CD4-positive, alpha-beta memory T cell (primary cell): Measurements from ENCODE around the gene NUB1. TPM values are rescaled to one million over a fixed set of nuclear protein-coding genes. Genes with fewer than 3 reads are reported as not detected.

Experiments used
- CTCF ChIA-PET: fragments of 350-600 bp; sonication (Branson Sonifier 250); formaldehyde crosslinking; loops from one replicate; lab custom pipeline; 2021; ENCODE audit warnings: inconsistent platforms; ENCODE audit not compliant: partially characterized antibody; lab: Charles Lee
- POLR2A ChIA-PET: fragments of 350-600 bp; sonication (Branson Sonifier 250); formaldehyde crosslinking; loops from one replicate; lab custom pipeline; 2021; ENCODE audit not compliant: partially characterized antibody; lab: Charles Lee
- DNase-seq, 5 donors: peaks; one replicate each; pipeline versions ENCODE4 v3.0.0 to v3.0.0-alpha.2; 2020 to 2022; ENCODE audit warnings: mixed read lengths in 1 of 5
- H3K27ac ChIP-seq: one replicate; pipeline ENCODE4 v1.7.0; 2013; ENCODE audit warnings: low read depth, low read length
- H3K27me3 ChIP-seq: 2 replicates; pipeline ENCODE4 v1.7.0; 2013; ENCODE audit warnings: mild to moderate bottlenecking, low read length, moderate library complexity; ENCODE audit not compliant: insufficient read depth
- H3K36me3 ChIP-seq: 2 replicates; pipeline ENCODE4 v1.7.0; 2013; ENCODE audit warnings: mild to moderate bottlenecking, low read length, moderate library complexity; ENCODE audit not compliant: insufficient read depth
- H3K4me1 ChIP-seq: 2 replicates; pipeline ENCODE4 v1.7.0; 2013; ENCODE audit warnings: mild to moderate bottlenecking, low read length, moderate library complexity; ENCODE audit not compliant: insufficient read depth
- H3K4me3 ChIP-seq, 2 donors: one replicate each; pipeline ENCODE4 v1.7.0; 2013; ENCODE audit warnings: low read length in 2 of 2, mild to moderate bottlenecking in 1 of 2
- H3K9me3 ChIP-seq, 2 donors: one replicate each; pipeline ENCODE4 v1.7.0; 2013; ENCODE audit warnings: low read length in 2 of 2, control low read depth in 1 of 2; ENCODE audit not compliant: control insufficient read depth in 1 of 2
- H3K27ac Mint-ChIP-seq, 7 donors: one replicate each; pipeline ENCODE4 v1.8.0; 2020 to 2021; ENCODE audit warnings: mixed read lengths in 7 of 7, mild to moderate bottlenecking in 6 of 7, inconsistent platforms in 3 of 7, moderate library complexity in 3 of 7
- H3K27me3 Mint-ChIP-seq, 2 donors: one replicate each; pipeline ENCODE4 v1.8.0; 2020 to 2021; ENCODE audit warnings: mixed read lengths in 2 of 2
- H3K36me3 Mint-ChIP-seq, 2 donors: one replicate each; pipeline ENCODE4 v1.8.0; 2020 to 2021; ENCODE audit warnings: mixed read lengths in 2 of 2, inconsistent platforms in 1 of 2, mild to moderate bottlenecking in 1 of 2
- H3K4me1 Mint-ChIP-seq, 4 donors: one replicate each; pipeline ENCODE4 v1.8.0; 2020 to 2021; ENCODE audit warnings: mixed read lengths in 4 of 4, mild to moderate bottlenecking in 1 of 4
- H3K4me3 Mint-ChIP-seq, 8 donors: one replicate each; pipeline ENCODE4 v1.8.0; 2020 to 2021; ENCODE audit warnings: mixed read lengths in 8 of 8, mild to moderate bottlenecking in 7 of 8, moderate library complexity in 6 of 8, inconsistent platforms in 3 of 8
- H3K9me3 Mint-ChIP-seq, 8 donors: one replicate each; pipeline ENCODE4 v1.8.0; 2020 to 2021; ENCODE audit warnings: mixed read lengths in 8 of 8, mild to moderate bottlenecking in 5 of 8, inconsistent platforms in 3 of 8, moderate library complexity in 1 of 8
- intact Hi-C: fragments of 100-400 bp; cut with micrococcal nuclease; formaldehyde crosslinking; loops from one replicate; pipeline ENCODE4 v1.15.1; 2023
- polyA plus RNA-seq, 2 donors: library from polyadenylated mRNA; unstranded; fragments of 300-500 nt; fragmentation: Illumina TruSeq; gene quantifications; one replicate each; pipeline ENCODE4 v1.2.3, GENCODE V29; 2021
- total RNA-seq, 2 experiments: library from RNA; stranded (reverse); gene quantifications; one replicate each; pipeline ENCODE4 v1.2.3, GENCODE V29; 2021

NUB1 gene
- total and polyA plus RNA-seq, 4 experiments from 2014 or later: 50.1 to 119 (median 96.4) TPM

- Mint-ChIP-seq H3K36me3 (peaks cover 8 to 37% of the 10 kb centered on the region in 2 donors), H3K4me3 (peak overlapping the region in 4 of 8 donors; percentile 1 to 13 (median 7)), H3K27me3 (peaks cover 1 to 4% of the 10 kb centered on the region in 2 donors), H3K9me3 (peaks cover 0 to 38% (median 23%) of the 10 kb centered on the region in 8 donors), H3K4me1 (peaks cover 22 to 53% (median 33%) of the 10 kb centered on the region in 4 donors), H3K27ac (peak overlapping the region in 3 of 7 donors; percentile 19 to 76 (median 33))
- POLR2A ChIA-PET: no interaction called here
- peaks cover 30% of the 10 kb centered on the region for H3K4me1 ChIP-seq
- no peak overlapping the region for H3K4me3 ChIP-seq
- no peak overlapping the region for H3K27ac ChIP-seq
- no peaks in the 10 kb centered on the region for H3K27me3 ChIP-seq
- no peaks in the 10 kb centered on the region for H3K9me3 ChIP-seq
- CTCF ChIA-PET: no interaction called here
- intact Hi-C loops: no loop called here
- DNase-seq: no peak
- no peaks in the 10 kb centered on the region for H3K36me3 ChIP-seq
Measured at GRCh38 chr7:151413241-151413640, 71.6 kb downstream of the NUB1 start.

DNA sequence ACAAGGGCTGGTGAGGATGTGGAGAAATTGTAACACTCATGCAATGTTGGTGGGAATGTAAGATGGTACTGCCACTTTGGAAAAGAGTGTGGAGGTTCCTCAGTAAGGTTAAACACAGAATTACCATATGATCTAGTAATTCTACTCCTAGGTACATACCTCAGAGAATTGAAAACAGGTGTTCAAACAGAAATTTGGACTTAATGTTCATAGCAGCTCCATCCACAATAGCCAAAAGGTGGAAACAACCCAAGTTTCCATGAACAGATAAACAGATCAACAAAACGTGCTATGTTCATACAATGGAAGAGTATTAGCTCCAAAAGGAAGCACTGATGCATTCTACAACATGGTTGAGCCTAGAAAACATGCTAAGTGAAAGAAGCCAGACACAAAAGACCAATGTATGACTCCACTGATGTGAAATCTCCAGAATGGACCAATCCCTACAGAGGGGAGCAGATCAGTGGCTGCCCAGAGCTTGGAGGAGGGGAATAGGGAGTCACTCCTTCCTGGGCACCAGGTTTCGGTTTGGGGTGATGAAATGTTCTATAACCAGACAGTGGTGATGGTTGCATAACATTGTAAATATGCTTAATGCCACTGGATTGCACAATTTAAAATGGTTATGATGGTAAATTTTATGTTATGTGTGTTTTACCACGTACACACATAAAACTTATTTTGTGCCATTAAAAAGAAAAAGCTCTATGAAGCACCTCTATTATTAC, 73.9 kb downstream of the NUB1 start:
- intact Hi-C loops: no loop called here
- peaks cover 17% of the 10 kb centered on the region for H3K4me1 ChIP-seq
- ChIA-PET POLR2A (no interaction called here), CTCF (interaction anchor here (0.9 to 1.9 kb wide), 2 partner anchors 33 to 35 kb away, joined by 3 to 10 read pairs; no protein-coding TSS in a partner anchor)
- peaks cover 1 to 4% of the 10 kb centered on the region in 2 donors for H3K27me3 Mint-ChIP-seq
- peak overlapping the region in 1 of 7 donors; percentile 9 for H3K27ac Mint-ChIP-seq
- H3K36me3 Mint-ChIP-seq: peaks cover 7 to 38% of the 10 kb centered on the region in 2 donors
- H3K4me3 Mint-ChIP-seq: no peak overlapping the region
- no peak for DNase-seq
- H3K27me3 ChIP-seq: no peaks in the 10 kb centered on the region
- H3K9me3 Mint-ChIP-seq: peaks cover 0 to 52% (median 31%) of the 10 kb centered on the region in 8 donors
- H3K4me3 ChIP-seq: no peak overlapping the region
- H3K4me1 Mint-ChIP-seq: peaks cover 16 to 41% (median 24%) of the 10 kb centered on the region in 4 donors
- no peak overlapping the region for H3K27ac ChIP-seq
- peaks cover 0 to 7% of the 10 kb centered on the region in 2 donors for H3K9me3 ChIP-seq
- no peaks in the 10 kb centered on the region for H3K36me3 ChIP-seq

- Mint-ChIP-seq H3K9me3 (peaks cover 0 to 50% (median 32%) of the 10 kb centered on the region in 8 donors), H3K27me3 (peaks cover 0 to 1% of the 10 kb centered on the region in 2 donors), H3K27ac (no peak overlapping the region), H3K36me3 (peaks cover 5 to 31% of the 10 kb centered on the region in 2 donors), H3K4me1 (peaks cover 11 to 34% (median 18%) of the 10 kb centered on the region in 4 donors), H3K4me3 (no peak overlapping the region)
- H3K4me1 ChIP-seq: peaks cover 9% of the 10 kb centered on the region
- ChIA-PET CTCF (interaction anchor here (1.9 kb wide), 1 partner anchor 32 kb away, joined by 10 read pairs; no protein-coding TSS in a partner anchor), POLR2A (no interaction called here)
- DNase-seq: no peak
- H3K27me3 ChIP-seq: no peaks in the 10 kb centered on the region
- H3K4me3 ChIP-seq: no peak overlapping the region
- H3K27ac ChIP-seq: no peak overlapping the region
- peaks cover 0 to 8% of the 10 kb centered on the region in 2 donors for H3K9me3 ChIP-seq
- intact Hi-C loops: no loop called here
- no peaks in the 10 kb centered on the region for H3K36me3 ChIP-seq
Measured at GRCh38 chr7:151416112-151416940, 74.7 kb downstream of the NUB1 start.

GRCh38 chr7:151416941-151417315, 75.3 kb downstream of the NUB1 start:
- CTCF ChIA-PET: interaction anchor here (1.9 kb wide), 1 partner anchor 32 kb away, joined by 10 read pairs; no protein-coding TSS in a partner anchor
- Histone ChIP-seq H3K36me3 (no peaks in the 10 kb centered on the region), H3K27me3 (no peaks in the 10 kb centered on the region), H3K9me3 (peaks cover 0 to 8% of the 10 kb centered on the region in 2 donors), H3K27ac (no peak overlapping the region), H3K4me3 (no peak overlapping the region), H3K4me1 (peaks cover 4% of the 10 kb centered on the region)
- H3K36me3 Mint-ChIP-seq: peaks cover 5 to 28% of the 10 kb centered on the region in 2 donors
- no peak for DNase-seq
- H3K27ac Mint-ChIP-seq: no peak overlapping the region
- POLR2A ChIA-PET: no interaction called here
- H3K4me3 Mint-ChIP-seq: peak overlapping the region in 1 of 8 donors; percentile 36
- peaks cover 0 to 1% of the 10 kb centered on the region in 2 donors for H3K27me3 Mint-ChIP-seq
- intact Hi-C loops: no loop called here
- H3K4me1 Mint-ChIP-seq: peaks cover 11 to 28% (median 15%) of the 10 kb centered on the region in 4 donors
- peaks cover 0 to 50% (median 32%) of the 10 kb centered on the region in 8 donors for H3K9me3 Mint-ChIP-seq

DNA sequence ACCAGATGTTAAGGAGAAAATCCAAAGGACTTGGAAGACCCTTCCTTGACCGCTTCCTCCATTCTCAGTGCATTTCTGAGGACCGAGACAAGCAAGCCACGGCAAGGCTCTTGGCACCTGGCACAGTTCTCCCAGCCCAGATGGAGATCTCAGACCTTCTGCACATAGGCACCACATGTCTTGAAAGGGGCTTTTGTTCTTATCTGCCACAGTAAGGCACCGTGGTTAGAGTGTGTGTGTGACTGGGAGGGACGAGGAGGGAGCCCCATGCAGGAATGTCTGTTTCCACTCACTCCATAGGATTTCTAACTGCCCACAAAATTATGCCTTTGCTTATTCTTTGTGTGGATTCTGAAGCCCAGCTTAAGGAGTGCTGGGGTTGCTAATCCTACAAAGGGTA, 78.5 kb downstream of the NUB1 start:
- CTCF ChIA-PET: interaction anchor here (2.5 kb wide), 1 partner anchor 28 kb away, joined by 7 read pairs; no protein-coding TSS in a partner anchor
- Histone ChIP-seq H3K9me3 (peaks cover 0 to 8% of the 10 kb centered on the region in 2 donors), H3K4me1 (no peaks in the 10 kb centered on the region), H3K4me3 (no peak overlapping the region), H3K36me3 (no peaks in the 10 kb centered on the region), H3K27ac (no peak overlapping the region), H3K27me3 (no peaks in the 10 kb centered on the region)
- Mint-ChIP-seq H3K27ac (peak overlapping the region in 1 of 7 donors; percentile 68), H3K27me3 (peaks cover 0 to 1% of the 10 kb centered on the region in 2 donors), H3K36me3 (peaks cover 4 to 12% of the 10 kb centered on the region in 2 donors), H3K4me1 (no peaks in the 10 kb centered on the region), H3K4me3 (peak overlapping the region in 1 of 8 donors; percentile 6), H3K9me3 (peaks cover 0 to 42% (median 23%) of the 10 kb centered on the region in 8 donors)
- intact Hi-C loops: no loop called here
- no peak for DNase-seq
- POLR2A ChIA-PET: interaction anchor here (2.1 kb wide), 1 partner anchor 10 kb away, joined by 7 read pairs; the partner anchor contains the start of gene WDR86

- H3K9me3 ChIP-seq: peaks cover 0 to 8% of the 10 kb centered on the region in 2 donors
- H3K27me3 Mint-ChIP-seq: peaks cover 0 to 1% of the 10 kb centered on the region in 2 donors
- H3K27me3 ChIP-seq: no peaks in the 10 kb centered on the region
- H3K36me3 Mint-ChIP-seq: peaks cover 4 to 12% of the 10 kb centered on the region in 2 donors
- no peak overlapping the region for H3K4me3 ChIP-seq
- H3K27ac Mint-ChIP-seq: no peak overlapping the region
- no peak for DNase-seq
- no peaks in the 10 kb centered on the region for H3K36me3 ChIP-seq
- no peak overlapping the region for H3K4me3 Mint-ChIP-seq
- peaks cover 0 to 35% (median 18%) of the 10 kb centered on the region in 8 donors for H3K9me3 Mint-ChIP-seq
- H3K4me1 ChIP-seq: peaks cover 9% of the 10 kb centered on the region
- intact Hi-C loops: no loop called here
- ChIA-PET POLR2A (interaction anchor here (1.0 kb wide), 1 partner anchor 13 kb away, joined by 3 read pairs; the partner anchor contains the start of gene WDR86), CTCF (interaction anchor here (1.8 kb wide), 1 partner anchor 11 kb away, joined by 4 read pairs; no protein-coding TSS in a partner anchor)
- peaks cover 0 to 10% (median 4%) of the 10 kb centered on the region in 4 donors for H3K4me1 Mint-ChIP-seq
- no peak overlapping the region for H3K27ac ChIP-seq
Measured at GRCh38 chr7:151422212-151422611, 80.6 kb downstream of the NUB1 start.
